MM.1S (cell line): ENCODE data around the gene TPM1.

Experiments
- DNase-seq: peaks from one replicate; pipeline ENCODE4 v3.0.0-alpha.2; 2015
- H2AFZ ChIP-seq: fragments of 300-600 bp; sonication (generic); 2 replicates; pipeline ENCODE4 v1.6.0; 2016; ENCODE audit warnings: antibody characterized with exemption, low read length
- H3F3A ChIP-seq: fragments of 300-600 bp; sonication (generic); 2 replicates; pipeline ENCODE4 v1.6.1; 2016; ENCODE audit warnings: mild to moderate bottlenecking, antibody characterized with exemption, low read length, moderate library complexity, mixed read lengths; ENCODE audit not compliant: insufficient read depth
- H3K27ac ChIP-seq: fragments of 300-600 bp; sonication (generic); 2 replicates; pipeline ENCODE4 v1.5.1; 2016; ENCODE audit warnings: mild to moderate bottlenecking, low read length
- H3K27me3 ChIP-seq: fragments of 300-600 bp; sonication (generic); replicated peaks from 2 replicates; pipeline ENCODE4 v1.6.0; 2016; ENCODE audit warnings: low read length; ENCODE audit not compliant: insufficient read depth
- H3K36me3 ChIP-seq: fragments of 300-600 bp; sonication (generic); replicated peaks from 2 replicates; pipeline ENCODE4 v1.6.1; 2016; ENCODE audit warnings: mild to moderate bottlenecking, low read length, mixed read lengths; ENCODE audit not compliant: insufficient read depth
- H3K4me1 ChIP-seq: fragments of 300-600 bp; sonication (generic); 2 replicates; pipeline ENCODE4 v1.6.1; 2016; ENCODE audit warnings: low read length, mixed read lengths
- H3K4me2 ChIP-seq: fragments of 300-600 bp; sonication (generic); 2 replicates; pipeline ENCODE4 v1.6.0; 2016; ENCODE audit warnings: low read depth, low read length
- H3K4me3 ChIP-seq: fragments of 300-600 bp; sonication (generic); 2 replicates; pipeline ENCODE4 v1.5.1; 2016; ENCODE audit warnings: low read length, mixed read lengths
- H3K79me2 ChIP-seq: fragments of 300-600 bp; sonication (generic); 2 replicates; pipeline ENCODE4 v1.6.1; 2016; ENCODE audit warnings: mixed run types, low read length, mixed read lengths
- H3K9ac ChIP-seq: fragments of 300-600 bp; sonication (generic); 2 replicates; pipeline ENCODE4 v1.6.1; 2016; ENCODE audit warnings: low read length, mixed read lengths
- H3K9me2 ChIP-seq: fragments of 300-600 bp; sonication (generic); replicated peaks from 2 replicates; pipeline ENCODE4 v1.6.1; 2016; ENCODE audit warnings: mild to moderate bottlenecking, low read length, mixed read lengths; ENCODE audit not compliant: insufficient read depth
- H3K9me3 ChIP-seq: fragments of 300-600 bp; sonication (generic); replicated peaks from 2 replicates; pipeline ENCODE4 v1.6.1; 2016; ENCODE audit warnings: mild to moderate bottlenecking, low read length, mixed read lengths; ENCODE audit not compliant: insufficient read depth
- H4K20me1 ChIP-seq: fragments of 300-600 bp; sonication (generic); 2 replicates; pipeline ENCODE4 v1.6.1; 2016; ENCODE audit warnings: mild to moderate bottlenecking, low read length, moderate library complexity, mixed read lengths; ENCODE audit not compliant: insufficient read depth
- EZH2 ChIP-seq: fragments of 300-600 bp; sonication (generic); optimal IDR thresholded peaks from 2 replicates; pipeline ENCODE3; 2017; ENCODE audit warnings: low read depth, mild to moderate bottlenecking, antibody characterized with exemption, low read length, mixed read lengths
- EZH2phosphoT487 ChIP-seq: fragments of 300-600 bp; sonication (generic); IDR thresholded peaks from 2 replicates; pipeline ENCODE4 v1.6.1; 2018; ENCODE audit warnings: antibody characterized with exemption, low read length
- TF ChIP-seq, protein P1 (sequence below): fragments of 300-600 bp; sonication (generic); IDR thresholded peaks from 2 replicates; pipeline ENCODE4 v1.5.1; 2016; ENCODE audit warnings: antibody characterized with exemption, low read length, mixed read lengths

Gene TPM1

GRCh38 chr15:63067306-63067705 is 24.8 kb downstream of the TPM1 start:
- Histone ChIP-seq H3K9ac (no peak overlapping the region), H3K4me1 (no peaks in the 10 kb centered on the region), H3K27me3 (no peaks in the 10 kb centered on the region), H4K20me1 (no peaks in the 10 kb centered on the region), H2AFZ (no peak overlapping the region), H3K79me2 (no peaks in the 10 kb centered on the region), H3K4me2 (no peak overlapping the region), H3K27ac (no peak overlapping the region), H3F3A (no peaks in the 10 kb centered on the region), H3K9me2 (no peaks in the 10 kb centered on the region), H3K4me3 (no peak overlapping the region), H3K36me3 (no peaks in the 10 kb centered on the region), H3K9me3 (no peaks in the 10 kb centered on the region)
- no peak for DNase-seq
- TF ChIP-seq, protein P1, sequence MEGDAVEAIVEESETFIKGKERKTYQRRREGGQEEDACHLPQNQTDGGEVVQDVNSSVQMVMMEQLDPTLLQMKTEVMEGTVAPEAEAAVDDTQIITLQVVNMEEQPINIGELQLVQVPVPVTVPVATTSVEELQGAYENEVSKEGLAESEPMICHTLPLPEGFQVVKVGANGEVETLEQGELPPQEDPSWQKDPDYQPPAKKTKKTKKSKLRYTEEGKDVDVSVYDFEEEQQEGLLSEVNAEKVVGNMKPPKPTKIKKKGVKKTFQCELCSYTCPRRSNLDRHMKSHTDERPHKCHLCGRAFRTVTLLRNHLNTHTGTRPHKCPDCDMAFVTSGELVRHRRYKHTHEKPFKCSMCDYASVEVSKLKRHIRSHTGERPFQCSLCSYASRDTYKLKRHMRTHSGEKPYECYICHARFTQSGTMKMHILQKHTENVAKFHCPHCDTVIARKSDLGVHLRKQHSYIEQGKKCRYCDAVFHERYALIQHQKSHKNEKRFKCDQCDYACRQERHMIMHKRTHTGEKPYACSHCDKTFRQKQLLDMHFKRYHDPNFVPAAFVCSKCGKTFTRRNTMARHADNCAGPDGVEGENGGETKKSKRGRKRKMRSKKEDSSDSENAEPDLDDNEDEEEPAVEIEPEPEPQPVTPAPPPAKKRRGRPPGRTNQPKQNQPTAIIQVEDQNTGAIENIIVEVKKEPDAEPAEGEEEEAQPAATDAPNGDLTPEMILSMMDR: no peak

GRCh38 chr15:63067976-63068743 is 25.6 kb downstream of the TPM1 start:
- TF ChIP-seq EZH2 (no peak), EZH2phosphoT487 (no peak)
- Histone ChIP-seq H3K79me2 (no peaks in the 10 kb centered on the region), H4K20me1 (no peaks in the 10 kb centered on the region), H3K27me3 (no peaks in the 10 kb centered on the region), H3K4me2 (no peak overlapping the region), H3K4me3 (no peak overlapping the region), H3K27ac (no peak overlapping the region), H3F3A (no peaks in the 10 kb centered on the region), H3K9ac (no peak overlapping the region), H3K9me2 (no peaks in the 10 kb centered on the region), H3K4me1 (no peaks in the 10 kb centered on the region), H3K36me3 (no peaks in the 10 kb centered on the region), H3K9me3 (no peaks in the 10 kb centered on the region), H2AFZ (no peak overlapping the region)
- DNase-seq: no peak

- Histone ChIP-seq H3K27ac (no peak overlapping the region), H3K9me2 (no peaks in the 10 kb centered on the region), H3K4me2 (no peak overlapping the region), H2AFZ (no peak overlapping the region), H3K9me3 (no peaks in the 10 kb centered on the region), H3K4me3 (no peak overlapping the region), H3K36me3 (no peaks in the 10 kb centered on the region), H3K27me3 (no peaks in the 10 kb centered on the region), H3K9ac (no peak overlapping the region), H3K79me2 (no peaks in the 10 kb centered on the region), H3K4me1 (no peaks in the 10 kb centered on the region), H3F3A (no peaks in the 10 kb centered on the region), H4K20me1 (no peaks in the 10 kb centered on the region)
- TF ChIP-seq, protein P1: no peak
- no peak for TF ChIP-seq EZH2
- no peak for TF ChIP-seq EZH2phosphoT487
- DNase-seq: no peak
Measured at GRCh38 chr15:63069616-63070090, 27.1 kb downstream of the TPM1 start.

- no peak overlapping the region for H2AFZ ChIP-seq
- H3F3A ChIP-seq: no peaks in the 10 kb centered on the region
- H3K4me2 ChIP-seq: no peak overlapping the region
- TF ChIP-seq, protein P1: no peak
- TF ChIP-seq EZH2: no peak
- no peak for TF ChIP-seq EZH2phosphoT487
- H3K27ac ChIP-seq: no peak overlapping the region
- no peak overlapping the region for H3K4me3 ChIP-seq
- H3K4me1 ChIP-seq: no peaks in the 10 kb centered on the region
- H3K79me2 ChIP-seq: no peaks in the 10 kb centered on the region
- no peak overlapping the region for H3K9ac ChIP-seq
- no peaks in the 10 kb centered on the region for H3K36me3 ChIP-seq
- no peak for DNase-seq
- H3K9me3 ChIP-seq: no peaks in the 10 kb centered on the region
- no peaks in the 10 kb centered on the region for H3K9me2 ChIP-seq
- H4K20me1 ChIP-seq: no peaks in the 10 kb centered on the region
- H3K27me3 ChIP-seq: no peaks in the 10 kb centered on the region
Measured at GRCh38 chr15:63070681-63071129, 28.2 kb downstream of the TPM1 start.
